ENCODE results near the gene AGBL4. TPM values are rescaled to one million over a fixed set of nuclear protein-coding genes. Genes with fewer than 3 reads are reported as not detected.

AGBL4 gene
- total RNA-seq, 1 experiment from 2014 or later: not detected

GRCh38 chr1:49841767-49842166 lies 182.0 kb downstream of the AGBL4 start:
- ChIA-PET POLR2A (no interaction called here), CTCF (no interaction called here), RAD21 (ENCODE audit: low non-redundant PET in 1 of 2, low total read pairs in 2 of 2, uncharacterized antibody in 2 of 2, unreplicated experiment in 2 of 2) (no interaction called here)
- no peaks in the 10 kb centered on the region for H3K79me2 ChIP-seq (ENCODE audit: insufficient read depth, low read length)
- H3K4me2 ChIP-seq (ENCODE audit: low read length): no peak overlapping the region
- H3K4me3 ChIP-seq (replicated peaks in 1 of 2; ENCODE audit: low read depth in 1 of 2, low read length in 2 of 2): no peak overlapping the region
- intact Hi-C loops (cut with micrococcal nuclease): no loop called here
- no peak for DNase-seq (ENCODE audit: low read depth, low spot score)
- peaks cover 9 to 10% of the 10 kb centered on the region in 2 experiments; a peak in 3 of 4 replicates for H3K9me3 ChIP-seq (ENCODE audit: control insufficient read depth in 1 of 2, insufficient read depth in 1 of 2, low read depth in 1 of 2, low read length in 2 of 2)
- no peaks in the 10 kb centered on the region for H4K20me1 ChIP-seq (ENCODE audit: insufficient read depth)
- H3K9me2 ChIP-seq (ENCODE audit: insufficient read depth): no peaks in the 10 kb centered on the region
- H3K36me3 ChIP-seq (ENCODE audit: control insufficient read depth in 1 of 2, insufficient read depth in 2 of 2, low read length in 2 of 2): no peaks in the 10 kb centered on the region
- no peaks in the 10 kb centered on the region for H3K4me1 ChIP-seq (ENCODE audit: control insufficient read depth in 1 of 2, insufficient read depth in 2 of 2, low read length in 2 of 2)
- ATAC-seq: no peak
- no peak overlapping the region for H3K9ac ChIP-seq (ENCODE audit: low read length)
- H2AFZ ChIP-seq (ENCODE audit: low read depth, low read length, poor library complexity, severe bottlenecking): no peak overlapping the region
- no peak overlapping the region for H3K27ac ChIP-seq (ENCODE audit: low read depth, low read length)
- no TSS peak for BruUV-seq (replicated peaks)
- no peaks in the 10 kb centered on the region for H3K27me3 ChIP-seq (ENCODE audit: insufficient read depth, low read length)
- TF ChIP-seq POLR2AphosphoS5 (IDR thresholded peaks at IDR 0.05; ENCODE audit: low read depth, low read length): no peak
- TF ChIP-seq ZFX (IDR thresholded peaks at IDR 0.05): no peak
- TF ChIP-seq CBX3 (IDR thresholded peaks at IDR 0.05; ENCODE audit: low read depth): no peak
- TF ChIP-seq EZH2 (IDR thresholded peaks at IDR 0.05): no peak
- TF ChIP-seq POLR2A (IDR thresholded peaks at IDR 0.05; ENCODE audit: borderline replicate concordance, extremely low read depth, insufficient read depth, insufficient read length): no peak
- TF ChIP-seq ELF1 (IDR thresholded peaks at IDR 0.05; ENCODE audit: borderline replicate concordance, low read depth): no peak
- TF ChIP-seq TCF7L2 (IDR thresholded peaks at IDR 0.05; ENCODE audit: borderline replicate concordance, extremely low read depth, insufficient read depth, insufficient read length): no peak
- TF ChIP-seq REST (IDR thresholded peaks at IDR 0.05; ENCODE audit: low read depth): no peak
- no peak for TF ChIP-seq RAD21 (IDR thresholded peaks at IDR 0.05; ENCODE audit: low read depth)
- TF ChIP-seq SIN3A (IDR thresholded peaks at IDR 0.05; ENCODE audit: low read depth): no peak
- TF ChIP-seq MAX (IDR thresholded peaks at IDR 0.05): no peak
- TF ChIP-seq FOSL1 (IDR thresholded peaks at IDR 0.05; ENCODE audit: low read depth): no peak
- no peak for TF ChIP-seq YY1 (IDR thresholded peaks at IDR 0.05; ENCODE audit: extremely low read depth, insufficient replicate concordance, low read depth, low read length)
- TF ChIP-seq ATF3 (IDR thresholded peaks at IDR 0.05): no peak

Measured in HCT116 (cell line).